Endodermal cell (in vitro differentiated cells): ENCODE measurements around the gene CNTN4. TPM values are rescaled to one million over a fixed set of nuclear protein-coding genes. Genes with fewer than 3 reads are reported as not detected.

Experiments
- DNase-seq: peaks from one replicate; pipeline ENCODE4 v3.0.0-alpha.2; 2017
- H3K27ac ChIP-seq: 2 replicates; pipeline ENCODE4 v1.5.1; 2013; ENCODE audit warnings: mild to moderate bottlenecking, low read depth, low read length, moderate library complexity
- H3K27me3 ChIP-seq: 2 replicates; pipeline ENCODE4 v1.6.1; 2013; ENCODE audit warnings: mild to moderate bottlenecking, low read length, moderate library complexity; ENCODE audit not compliant: insufficient read depth, control insufficient read depth, poor library complexity, severe bottlenecking
- H3K36me3 ChIP-seq: 2 replicates; pipeline ENCODE4 v1.7.0; 2013; ENCODE audit warnings: mild to moderate bottlenecking, low read length, moderate library complexity; ENCODE audit not compliant: control insufficient read depth, insufficient read depth
- H3K4me1 ChIP-seq: one replicate; pipeline ENCODE4 v1.7.0; 2013; ENCODE audit warnings: low read length; ENCODE audit not compliant: control insufficient read depth, insufficient read depth
- H3K4me3 ChIP-seq: 2 replicates; pipeline ENCODE4 v1.5.1; 2013; ENCODE audit warnings: mild to moderate bottlenecking, low read length, moderate library complexity
- H3K9ac ChIP-seq: 2 replicates; pipeline ENCODE4 v1.6.1; 2013; ENCODE audit warnings: mild to moderate bottlenecking, low read length, moderate library complexity; ENCODE audit not compliant: poor library complexity, severe bottlenecking; ENCODE audit errors: extremely low read depth
- H3K9me3 ChIP-seq: 2 replicates; pipeline ENCODE4 v1.6.1; 2013; ENCODE audit warnings: mild to moderate bottlenecking, low read length, moderate library complexity; ENCODE audit not compliant: control insufficient read depth
- H3K27ac Mint-ChIP-seq: 2 replicates; pipeline ENCODE4 v1.8.0; 2020; ENCODE audit warnings: mixed read lengths
- H3K27me3 Mint-ChIP-seq: 2 replicates; pipeline ENCODE4 v1.8.0; 2021; ENCODE audit warnings: mild to moderate bottlenecking, mixed read lengths; ENCODE audit not compliant: insufficient read depth
- H3K36me3 Mint-ChIP-seq: 2 replicates; pipeline ENCODE4 v1.8.0; 2020; ENCODE audit warnings: low read depth, mixed read lengths
- H3K4me1 Mint-ChIP-seq: 2 replicates; pipeline ENCODE4 v1.8.0; 2020; ENCODE audit warnings: mixed read lengths
- H3K4me3 Mint-ChIP-seq: 2 replicates; pipeline ENCODE4 v1.8.0; 2020; ENCODE audit warnings: mild to moderate bottlenecking, moderate library complexity, mixed read lengths
- H3K9me3 Mint-ChIP-seq: 2 replicates; pipeline ENCODE4 v1.8.0; 2020; ENCODE audit warnings: mild to moderate bottlenecking, mixed read lengths
- WGBS, 2 experiments: methylation state at CpG; one replicate each; pipeline versions ENCODE4 v1.1.5 to v1.1.7; 2013; ENCODE audit warnings: missing lambda C conversion rate in 2 of 2, mixed read lengths in 1 of 2; ENCODE audit not compliant: insufficient coverage in 1 of 2, insufficient read length in 1 of 2; 5-methylcytosine and 5-hydroxymethylcytosine counted together
- total RNA-seq, 2 donors: library from RNA; stranded (reverse); fragmentation: NEBNext Ultra II Directional in 1 of 2; extraction: Animal tissue kit (Norgen Biotek cat#: 25700) in 1 of 2; gene quantifications; 2 replicates in 1 of 2; 3 replicates in 1 of 2; pipeline ENCODE4 v1.2.1, GENCODE V29; 2021
- TF ChIP-seq, protein P1 (sequence below): fragments of 200-600 bp; sonication (generic); conservative IDR thresholded peaks from 2 replicates; pipeline ENCODE4 v1.5.0; 2021; ENCODE audit warnings: antibody characterized with exemption, mild to moderate bottlenecking

Gene CNTN4
- total RNA-seq, 2 donors from 2014 or later = 10.8 to 11.1 TPM

DNA sequence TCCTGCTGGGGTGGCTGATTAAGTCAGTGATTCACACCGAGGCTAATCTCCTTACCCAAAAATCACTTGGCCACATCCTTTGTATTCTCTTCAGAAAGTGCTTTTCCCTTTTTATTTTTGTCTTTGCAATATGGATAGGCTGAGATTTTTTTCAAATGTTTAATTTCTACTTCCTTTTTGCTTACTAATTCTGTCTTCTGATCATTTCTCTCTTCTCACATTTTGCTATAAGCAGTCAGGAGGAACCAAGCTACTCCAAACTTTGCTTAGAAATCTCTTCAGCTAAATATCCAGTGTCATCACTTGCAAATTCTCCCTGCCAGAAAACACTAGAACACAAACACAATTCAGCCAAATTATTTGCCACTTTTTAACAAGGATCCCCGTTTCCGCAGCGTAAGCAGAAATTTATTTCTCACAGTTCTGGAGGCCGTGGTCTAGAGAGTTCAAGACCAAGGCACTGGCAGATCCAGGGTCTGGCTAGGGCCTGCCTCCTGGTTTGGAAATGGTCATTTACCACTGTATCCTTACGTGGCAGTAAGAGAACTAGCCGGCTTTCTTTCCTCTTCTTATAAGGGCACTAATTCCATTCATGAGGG, 906.6 kb downstream of the CNTN4 start:
- no peaks in the 10 kb centered on the region for H3K9me3 Mint-ChIP-seq
- DNase-seq = no peak
- TF ChIP-seq, protein P1, sequence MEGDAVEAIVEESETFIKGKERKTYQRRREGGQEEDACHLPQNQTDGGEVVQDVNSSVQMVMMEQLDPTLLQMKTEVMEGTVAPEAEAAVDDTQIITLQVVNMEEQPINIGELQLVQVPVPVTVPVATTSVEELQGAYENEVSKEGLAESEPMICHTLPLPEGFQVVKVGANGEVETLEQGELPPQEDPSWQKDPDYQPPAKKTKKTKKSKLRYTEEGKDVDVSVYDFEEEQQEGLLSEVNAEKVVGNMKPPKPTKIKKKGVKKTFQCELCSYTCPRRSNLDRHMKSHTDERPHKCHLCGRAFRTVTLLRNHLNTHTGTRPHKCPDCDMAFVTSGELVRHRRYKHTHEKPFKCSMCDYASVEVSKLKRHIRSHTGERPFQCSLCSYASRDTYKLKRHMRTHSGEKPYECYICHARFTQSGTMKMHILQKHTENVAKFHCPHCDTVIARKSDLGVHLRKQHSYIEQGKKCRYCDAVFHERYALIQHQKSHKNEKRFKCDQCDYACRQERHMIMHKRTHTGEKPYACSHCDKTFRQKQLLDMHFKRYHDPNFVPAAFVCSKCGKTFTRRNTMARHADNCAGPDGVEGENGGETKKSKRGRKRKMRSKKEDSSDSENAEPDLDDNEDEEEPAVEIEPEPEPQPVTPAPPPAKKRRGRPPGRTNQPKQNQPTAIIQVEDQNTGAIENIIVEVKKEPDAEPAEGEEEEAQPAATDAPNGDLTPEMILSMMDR = no peak
- Histone ChIP-seq H3K4me3 (no peak overlapping the region), H3K27me3 (peaks cover 9% of the 10 kb centered on the region), H3K9ac (no peak overlapping the region), H3K27ac (no peak overlapping the region), H3K36me3 (no peaks in the 10 kb centered on the region), H3K9me3 (no peaks in the 10 kb centered on the region), H3K4me1 (no peaks in the 10 kb centered on the region)
- H3K27me3 Mint-ChIP-seq = peaks cover 27% of the 10 kb centered on the region
- H3K4me3 Mint-ChIP-seq = no peak overlapping the region
- WGBS, 2 experiments = 79 to 98% methylated on average over 4 to 7 of the region's 7 CpGs
- no peak overlapping the region for H3K27ac Mint-ChIP-seq
- no peaks in the 10 kb centered on the region for H3K36me3 Mint-ChIP-seq
- peaks cover 11% of the 10 kb centered on the region for H3K4me1 Mint-ChIP-seq

DNA sequence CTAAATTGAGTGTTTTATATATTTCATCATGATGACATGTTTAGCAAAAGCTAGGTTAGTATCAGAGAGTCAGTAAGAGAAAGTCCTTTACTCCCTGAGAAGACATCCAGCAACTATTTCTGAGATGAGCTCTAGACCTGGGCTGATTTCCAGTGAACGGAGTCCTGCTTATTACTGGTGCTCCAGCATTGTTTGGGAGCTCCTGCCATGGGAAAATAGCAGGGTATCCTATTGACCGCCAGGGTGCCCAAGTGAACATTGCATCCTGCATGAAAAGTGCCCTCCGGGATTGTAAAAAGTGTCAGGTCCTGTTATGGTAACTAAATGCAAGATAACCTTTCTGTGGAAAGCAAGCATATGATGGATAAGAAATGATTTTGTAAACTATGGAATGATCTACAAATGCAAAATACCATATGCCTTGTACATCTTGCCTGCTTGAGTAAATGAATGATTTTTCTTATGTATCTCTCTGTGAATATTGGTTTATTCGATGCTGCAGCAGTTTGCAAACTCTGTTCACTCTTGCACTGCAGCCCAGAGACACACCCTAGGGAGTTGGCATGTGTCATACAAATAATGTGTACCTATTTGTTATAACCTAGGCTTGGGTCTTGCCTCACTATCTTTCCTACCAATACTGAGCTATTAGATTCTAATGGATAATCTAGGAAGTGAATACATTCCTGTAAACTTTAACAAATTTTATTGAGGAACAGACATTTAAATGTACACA, 914.8 kb downstream of the CNTN4 start:
- TF ChIP-seq, protein P1 = peak; percentile 35
- DNase-seq = no peak
- Mint-ChIP-seq H3K4me1 (peaks cover 15% of the 10 kb centered on the region), H3K27ac (no peak overlapping the region), H3K36me3 (no peaks in the 10 kb centered on the region), H3K4me3 (no peak overlapping the region), H3K9me3 (no peaks in the 10 kb centered on the region), H3K27me3 (peaks cover 14% of the 10 kb centered on the region)
- H3K4me1 ChIP-seq = no peaks in the 10 kb centered on the region
- no peak overlapping the region for H3K27ac ChIP-seq
- WGBS, 2 experiments = 86 to 91% methylated on average over 3 to 4 of the region's 4 CpGs
- H3K9ac ChIP-seq = no peak overlapping the region
- H3K9me3 ChIP-seq = no peaks in the 10 kb centered on the region
- H3K36me3 ChIP-seq = no peaks in the 10 kb centered on the region
- H3K27me3 ChIP-seq = no peaks in the 10 kb centered on the region
- no peak overlapping the region for H3K4me3 ChIP-seq

DNA sequence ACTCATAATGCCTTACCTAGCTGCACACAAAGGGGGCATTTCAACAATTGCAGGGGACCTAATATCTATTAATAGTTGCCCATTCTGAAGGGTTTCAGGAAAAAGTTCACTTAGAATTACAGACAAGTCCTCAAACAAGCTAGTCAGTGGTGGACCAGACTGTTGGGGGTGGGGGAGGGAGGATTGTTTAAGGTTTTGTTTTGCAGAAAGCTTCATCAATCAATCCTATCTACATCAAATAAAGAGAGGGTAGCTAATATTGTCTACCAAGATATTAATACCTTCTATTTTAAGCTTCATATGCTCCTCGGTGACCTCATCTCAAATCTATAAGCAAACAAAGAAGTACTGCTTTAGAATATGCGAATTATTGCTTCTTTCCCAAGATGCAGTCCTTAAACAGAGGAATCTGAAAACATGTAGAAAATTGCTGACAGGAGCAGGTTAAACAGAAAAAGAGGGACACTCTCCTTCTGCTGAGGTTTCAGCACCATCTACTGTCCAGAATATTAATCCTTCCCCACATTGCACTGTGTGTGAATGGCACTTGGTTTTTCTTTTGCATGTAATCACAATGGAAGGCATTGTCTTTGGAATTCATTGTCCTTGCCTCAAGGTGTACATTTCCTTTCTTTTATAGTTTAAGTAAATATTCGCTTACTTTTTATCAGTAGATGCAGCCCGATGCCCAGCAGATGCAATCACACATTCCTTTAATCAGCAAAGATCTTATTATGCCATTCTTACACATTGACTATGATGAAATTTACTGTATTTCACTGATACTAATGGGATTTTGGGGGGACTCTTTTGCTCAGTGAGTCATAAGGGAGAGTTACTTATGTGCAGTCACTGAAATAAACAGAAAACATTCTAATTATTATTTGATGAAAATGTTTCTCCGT, 916.8 kb downstream of the CNTN4 start:
- Mint-ChIP-seq H3K36me3 (no peaks in the 10 kb centered on the region), H3K4me1 (peaks cover 15% of the 10 kb centered on the region), H3K27ac (no peak overlapping the region), H3K27me3 (peaks cover 7% of the 10 kb centered on the region), H3K9me3 (no peaks in the 10 kb centered on the region), H3K4me3 (no peak overlapping the region)
- H3K9ac ChIP-seq = no peak overlapping the region
- WGBS, 2 experiments = 65 to 75% methylated on average over 2 to 5 of the region's 5 CpGs
- no peak overlapping the region for H3K27ac ChIP-seq
- H3K9me3 ChIP-seq = no peaks in the 10 kb centered on the region
- H3K27me3 ChIP-seq = no peaks in the 10 kb centered on the region
- TF ChIP-seq, protein P1 = peak; percentile 70
- no peaks in the 10 kb centered on the region for H3K4me1 ChIP-seq
- no peak overlapping the region for H3K4me3 ChIP-seq
- H3K36me3 ChIP-seq = no peaks in the 10 kb centered on the region
- DNase-seq = no peak
